Neural cell (in vitro differentiated cells): ENCODE data around the gene POLR3K. TPM values are rescaled to one million over a fixed set of nuclear protein-coding genes. Genes with fewer than 3 reads are reported as not detected.

Source experiments
- H2AFZ ChIP-seq: fragments of 200-600, 300-800 bp; sonication (generic), shearing (Covaris generic); 2 replicates; pipeline ENCODE4 v1.6.0; 2014; ENCODE audit warnings: low read depth, mild to moderate bottlenecking, antibody characterized with exemption, low read length, moderate library complexity
- H3F3A ChIP-seq: fragments of 200-600 bp; shearing (Covaris generic); 2 replicates; pipeline ENCODE4 v1.6.1; 2016; ENCODE audit warnings: mild to moderate bottlenecking, moderate library complexity, mixed read lengths, antibody characterized with exemption, low read length; ENCODE audit not compliant: insufficient read depth, poor library complexity, severe bottlenecking
- H3K27ac ChIP-seq: fragments of 200-600, 300-800 bp; sonication (generic), shearing (Covaris generic); 2 replicates; pipeline ENCODE4 v1.5.1; 2014; ENCODE audit warnings: mild to moderate bottlenecking, low read length, moderate library complexity
- H3K27me3 ChIP-seq: fragments of 300-800, 200-600 bp; sonication (generic), shearing (Covaris generic); 2 replicates; pipeline ENCODE4 v1.6.0; 2014; ENCODE audit warnings: mild to moderate bottlenecking, low read depth, low read length, moderate library complexity; ENCODE audit not compliant: insufficient read depth
- H3K36me3 ChIP-seq: fragments of 300-800, 200-600 bp; sonication (generic), shearing (Covaris generic); 2 replicates; pipeline ENCODE4 v1.5.1; 2014; ENCODE audit warnings: mild to moderate bottlenecking, antibody characterized with exemption, low read length, moderate library complexity; ENCODE audit not compliant: insufficient read depth
- H3K4me2 ChIP-seq: fragments of 300-800, 200-600 bp; sonication (generic), shearing (Covaris generic); 2 replicates; pipeline ENCODE4 v1.6.0; 2014; ENCODE audit warnings: mild to moderate bottlenecking, low read length
- H3K4me3 ChIP-seq: fragments of 300-800, 200-600 bp; sonication (generic), shearing (Covaris generic); 2 replicates; pipeline ENCODE4 v1.5.1; 2014; ENCODE audit warnings: mild to moderate bottlenecking, low read length, moderate library complexity
- H3K79me2 ChIP-seq: fragments of 200-600 bp; shearing (Covaris generic); replicated peaks from 2 replicates; pipeline ENCODE4 v1.6.0; 2014; ENCODE audit warnings: mild to moderate bottlenecking, low read length, moderate library complexity; ENCODE audit not compliant: insufficient read depth
- H3K9ac ChIP-seq: fragments of 300-800, 200-600 bp; sonication (generic), shearing (Covaris generic); 2 replicates; pipeline ENCODE4 v1.6.1; 2016; ENCODE audit warnings: mild to moderate bottlenecking, low read length, mixed read lengths
- H3K9me2 ChIP-seq: fragments of 200-600 bp; shearing (Covaris generic); 2 replicates; pipeline ENCODE4 v1.6.1; 2016; ENCODE audit warnings: mild to moderate bottlenecking, low read length, mixed read lengths; ENCODE audit not compliant: insufficient read depth
- H3K9me3 ChIP-seq: fragments of 200-600, 300-800 bp; sonication (generic), shearing (Covaris generic); 2 replicates; pipeline ENCODE4 v1.6.1; 2016; ENCODE audit warnings: mild to moderate bottlenecking, mixed run types, low read length, moderate library complexity, mixed read lengths
- H4K20me1 ChIP-seq: fragments of 200-600 bp; shearing (Covaris generic); 2 replicates; pipeline ENCODE4 v1.6.1; 2016; ENCODE audit warnings: mild to moderate bottlenecking, mixed run types; ENCODE audit not compliant: insufficient read depth
- EP300 ChIP-seq: fragments of 450-650 bp; conservative IDR thresholded peaks from 2 replicates; pipeline ENCODE4 v1.6.1; 2014; ENCODE audit warnings: antibody characterized with exemption, mild to moderate bottlenecking, moderate library complexity; ENCODE audit not compliant: poor library complexity, severe bottlenecking
- EZH2 ChIP-seq: fragments of 200-600, 300-800 bp; shearing (Covaris generic), sonication (generic); IDR thresholded peaks from 2 replicates; pipeline ENCODE4 v1.6.1; 2014; ENCODE audit warnings: antibody characterized with exemption, low read length, borderline replicate concordance, mild to moderate bottlenecking; ENCODE audit not compliant: insufficient read depth, poor library complexity, severe bottlenecking
- MXI1 ChIP-seq: fragments of 450-650 bp; conservative IDR thresholded peaks from 2 replicates; pipeline ENCODE4 v1.6.1; 2014; ENCODE audit warnings: antibody characterized with exemption, mild to moderate bottlenecking; ENCODE audit not compliant: poor library complexity, severe bottlenecking
- POLR2AphosphoS5 ChIP-seq: IDR thresholded peaks from 2 replicates; pipeline ENCODE4 v1.6.1; 2012
- RAD21 ChIP-seq: fragments of 450-650 bp; conservative IDR thresholded peaks from 2 replicates; pipeline ENCODE4 v1.6.1; 2014; ENCODE audit warnings: antibody characterized with exemption, mild to moderate bottlenecking, moderate library complexity
- SMC3 ChIP-seq: fragments of 450-650 bp; conservative IDR thresholded peaks from 2 replicates; pipeline ENCODE4 v1.6.1; 2014; ENCODE audit warnings: antibody characterized with exemption, mild to moderate bottlenecking, moderate library complexity; ENCODE audit not compliant: poor library complexity
- TAF1 ChIP-seq: IDR thresholded peaks from 2 replicates; pipeline ENCODE4 v1.6.1; 2012; ENCODE audit warnings: low read depth
- polyA plus RNA-seq: library from polyadenylated mRNA; depleted of rRNA; stranded (reverse); fragments of >200 nt; gene quantifications from 2 replicates; pipeline ENCODE4 v1.2.3, GENCODE V29; 2014
- TF ChIP-seq, protein P1 (sequence below): IDR thresholded peaks from 2 replicates; pipeline ENCODE4 v1.6.1; 2012; ENCODE audit warnings: borderline replicate concordance
- TF ChIP-seq, protein P2 (sequence below): fragments of 450-650 bp; IDR thresholded peaks from 2 replicates; pipeline ENCODE4 v1.5.1; 2014; ENCODE audit warnings: antibody characterized with exemption, mild to moderate bottlenecking, moderate library complexity; ENCODE audit not compliant: poor library complexity, severe bottlenecking

Gene POLR3K
- polyA plus RNA-seq, 1 donor from 2014 or later, result 7.1 TPM

DNA sequence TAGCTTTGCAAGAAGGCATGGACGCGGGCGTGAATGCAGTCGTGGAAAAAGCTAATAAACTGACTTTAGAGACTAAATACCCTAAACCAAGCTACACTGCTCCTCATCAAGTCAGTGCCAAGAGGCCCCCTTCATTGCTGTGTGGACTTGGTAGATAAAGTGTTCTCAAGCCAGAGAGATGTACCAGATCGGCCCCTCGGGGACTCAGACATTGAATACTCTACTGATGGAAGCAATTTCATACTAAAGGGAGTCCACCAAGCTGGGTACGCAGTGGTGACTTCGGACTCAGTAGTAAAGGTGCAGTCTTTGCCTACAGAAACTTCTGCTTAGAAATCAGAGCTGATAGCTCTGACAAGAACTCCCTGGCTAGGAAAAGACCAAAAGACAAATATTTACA is 8.8 kb downstream of the POLR3K start:
- H3F3A ChIP-seq, result no peaks in the 10 kb centered on the region
- H3K9me2 ChIP-seq, result no peaks in the 10 kb centered on the region

DNA sequence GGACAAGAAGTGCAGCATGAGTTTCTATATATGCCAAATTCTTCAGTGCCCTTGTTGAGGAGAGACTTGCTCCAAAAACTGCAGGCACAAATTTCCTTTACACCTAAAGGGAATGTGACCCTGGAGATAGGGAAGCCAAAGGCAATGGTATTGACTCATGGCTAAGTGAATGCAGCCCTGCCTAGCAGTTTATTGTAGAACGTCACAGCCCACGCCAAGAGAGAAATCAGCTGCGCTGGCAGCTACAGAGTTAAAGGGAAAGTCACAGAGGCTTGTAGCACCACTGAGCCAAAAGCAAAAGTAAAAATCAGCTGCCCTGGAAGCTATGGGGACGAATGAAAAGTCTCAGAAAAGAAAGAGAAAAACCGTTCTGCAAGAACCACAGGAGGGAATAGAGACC is 10.1 kb downstream of the POLR3K start:
- TF ChIP-seq POLR2AphosphoS5 (no peak), SMC3 (no peak), TAF1 (no peak), RAD21 (no peak), EZH2 (no peak), EP300 (no peak), MXI1 (no peak)
- TF ChIP-seq, protein P1, sequence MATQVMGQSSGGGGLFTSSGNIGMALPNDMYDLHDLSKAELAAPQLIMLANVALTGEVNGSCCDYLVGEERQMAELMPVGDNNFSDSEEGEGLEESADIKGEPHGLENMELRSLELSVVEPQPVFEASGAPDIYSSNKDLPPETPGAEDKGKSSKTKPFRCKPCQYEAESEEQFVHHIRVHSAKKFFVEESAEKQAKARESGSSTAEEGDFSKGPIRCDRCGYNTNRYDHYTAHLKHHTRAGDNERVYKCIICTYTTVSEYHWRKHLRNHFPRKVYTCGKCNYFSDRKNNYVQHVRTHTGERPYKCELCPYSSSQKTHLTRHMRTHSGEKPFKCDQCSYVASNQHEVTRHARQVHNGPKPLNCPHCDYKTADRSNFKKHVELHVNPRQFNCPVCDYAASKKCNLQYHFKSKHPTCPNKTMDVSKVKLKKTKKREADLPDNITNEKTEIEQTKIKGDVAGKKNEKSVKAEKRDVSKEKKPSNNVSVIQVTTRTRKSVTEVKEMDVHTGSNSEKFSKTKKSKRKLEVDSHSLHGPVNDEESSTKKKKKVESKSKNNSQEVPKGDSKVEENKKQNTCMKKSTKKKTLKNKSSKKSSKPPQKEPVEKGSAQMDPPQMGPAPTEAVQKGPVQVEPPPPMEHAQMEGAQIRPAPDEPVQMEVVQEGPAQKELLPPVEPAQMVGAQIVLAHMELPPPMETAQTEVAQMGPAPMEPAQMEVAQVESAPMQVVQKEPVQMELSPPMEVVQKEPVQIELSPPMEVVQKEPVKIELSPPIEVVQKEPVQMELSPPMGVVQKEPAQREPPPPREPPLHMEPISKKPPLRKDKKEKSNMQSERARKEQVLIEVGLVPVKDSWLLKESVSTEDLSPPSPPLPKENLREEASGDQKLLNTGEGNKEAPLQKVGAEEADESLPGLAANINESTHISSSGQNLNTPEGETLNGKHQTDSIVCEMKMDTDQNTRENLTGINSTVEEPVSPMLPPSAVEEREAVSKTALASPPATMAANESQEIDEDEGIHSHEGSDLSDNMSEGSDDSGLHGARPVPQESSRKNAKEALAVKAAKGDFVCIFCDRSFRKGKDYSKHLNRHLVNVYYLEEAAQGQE, result no peak
- TF ChIP-seq, protein P2, sequence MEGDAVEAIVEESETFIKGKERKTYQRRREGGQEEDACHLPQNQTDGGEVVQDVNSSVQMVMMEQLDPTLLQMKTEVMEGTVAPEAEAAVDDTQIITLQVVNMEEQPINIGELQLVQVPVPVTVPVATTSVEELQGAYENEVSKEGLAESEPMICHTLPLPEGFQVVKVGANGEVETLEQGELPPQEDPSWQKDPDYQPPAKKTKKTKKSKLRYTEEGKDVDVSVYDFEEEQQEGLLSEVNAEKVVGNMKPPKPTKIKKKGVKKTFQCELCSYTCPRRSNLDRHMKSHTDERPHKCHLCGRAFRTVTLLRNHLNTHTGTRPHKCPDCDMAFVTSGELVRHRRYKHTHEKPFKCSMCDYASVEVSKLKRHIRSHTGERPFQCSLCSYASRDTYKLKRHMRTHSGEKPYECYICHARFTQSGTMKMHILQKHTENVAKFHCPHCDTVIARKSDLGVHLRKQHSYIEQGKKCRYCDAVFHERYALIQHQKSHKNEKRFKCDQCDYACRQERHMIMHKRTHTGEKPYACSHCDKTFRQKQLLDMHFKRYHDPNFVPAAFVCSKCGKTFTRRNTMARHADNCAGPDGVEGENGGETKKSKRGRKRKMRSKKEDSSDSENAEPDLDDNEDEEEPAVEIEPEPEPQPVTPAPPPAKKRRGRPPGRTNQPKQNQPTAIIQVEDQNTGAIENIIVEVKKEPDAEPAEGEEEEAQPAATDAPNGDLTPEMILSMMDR, result no peak
- H3K27me3 ChIP-seq, result no peaks in the 10 kb centered on the region
- H3K27ac ChIP-seq, result no peak overlapping the region
- H4K20me1 ChIP-seq, result no peaks in the 10 kb centered on the region
- H3F3A ChIP-seq, result no peaks in the 10 kb centered on the region
- H2AFZ ChIP-seq, result no peak overlapping the region
- H3K9me3 ChIP-seq, result no peaks in the 10 kb centered on the region
- H3K9me2 ChIP-seq, result no peaks in the 10 kb centered on the region
- H3K4me2 ChIP-seq, result no peak overlapping the region
- no peak overlapping the region for H3K9ac ChIP-seq
- H3K79me2 ChIP-seq, result no peaks in the 10 kb centered on the region
- no peak overlapping the region for H3K4me3 ChIP-seq
- H3K36me3 ChIP-seq, result no peaks in the 10 kb centered on the region

More for the DNA sequence above, 8.8 kb downstream of the POLR3K start:
- no peaks in the 10 kb centered on the region for H3K9me3 ChIP-seq
- no peak overlapping the region for H3K27ac ChIP-seq
- TF ChIP-seq, protein P1, result no peak
- TF ChIP-seq EP300 (no peak), TAF1 (no peak), POLR2AphosphoS5 (no peak), MXI1 (no peak), SMC3 (no peak), RAD21 (no peak), EZH2 (no peak)
- TF ChIP-seq, protein P2, result no peak
- H3K4me2 ChIP-seq, result no peak overlapping the region
- no peaks in the 10 kb centered on the region for H4K20me1 ChIP-seq
- no peak overlapping the region for H3K4me3 ChIP-seq
- no peak overlapping the region for H2AFZ ChIP-seq
- H3K27me3 ChIP-seq, result no peaks in the 10 kb centered on the region
- H3K79me2 ChIP-seq, result no peaks in the 10 kb centered on the region
- no peak overlapping the region for H3K9ac ChIP-seq
- H3K36me3 ChIP-seq, result no peaks in the 10 kb centered on the region
